Activated T-cell treated with anti-CD3 and anti-CD28 coated beads for 48 hours (primary cell): ENCODE results near the gene RNF40.
"Not testable (repeated sequence)": the region's sequence is repeated elsewhere in the genome, so short reads cannot be mapped to it uniquely, and the experiment has no call there.

Source experiments
- DNase-seq: peaks from one replicate; pipeline ENCODE4 v3.0.0-alpha.2; 2020; ENCODE audit warnings: low read depth

RNF40 gene

GRCh38 chr16:30782486-30783279 is 20.6 kb downstream of the RNF40 start:
- no peak for DNase-seq

- DNase-seq, result no peak
Observed at GRCh38 chr16:30783280-30784109, 21.4 kb downstream of the RNF40 start.

DNA sequence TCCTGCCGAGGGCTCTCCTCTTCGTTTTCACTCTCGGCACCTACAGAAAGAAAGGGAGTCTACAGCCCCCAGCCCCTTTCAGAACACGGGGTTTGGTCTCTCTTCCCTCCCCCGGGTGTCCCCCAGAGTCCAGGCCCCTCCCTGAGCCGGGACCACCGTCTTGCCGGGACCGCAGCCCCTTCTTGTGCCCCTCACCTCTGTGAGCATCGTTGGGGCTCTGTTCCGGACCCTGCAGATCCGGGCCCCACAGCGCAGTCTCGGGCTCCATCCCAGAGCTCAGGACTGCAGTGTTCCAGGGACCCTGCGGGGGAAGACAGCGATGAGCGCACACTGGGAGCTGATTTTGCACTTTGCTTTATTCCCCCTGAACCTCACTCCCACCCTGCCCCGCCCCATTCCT is 22.1 kb downstream of the RNF40 start:
- DNase-seq, result no peak

GRCh38 chr16:30785126-30786106 is 23.3 kb downstream of the RNF40 start:
- DNase-seq, result no peak

DNA sequence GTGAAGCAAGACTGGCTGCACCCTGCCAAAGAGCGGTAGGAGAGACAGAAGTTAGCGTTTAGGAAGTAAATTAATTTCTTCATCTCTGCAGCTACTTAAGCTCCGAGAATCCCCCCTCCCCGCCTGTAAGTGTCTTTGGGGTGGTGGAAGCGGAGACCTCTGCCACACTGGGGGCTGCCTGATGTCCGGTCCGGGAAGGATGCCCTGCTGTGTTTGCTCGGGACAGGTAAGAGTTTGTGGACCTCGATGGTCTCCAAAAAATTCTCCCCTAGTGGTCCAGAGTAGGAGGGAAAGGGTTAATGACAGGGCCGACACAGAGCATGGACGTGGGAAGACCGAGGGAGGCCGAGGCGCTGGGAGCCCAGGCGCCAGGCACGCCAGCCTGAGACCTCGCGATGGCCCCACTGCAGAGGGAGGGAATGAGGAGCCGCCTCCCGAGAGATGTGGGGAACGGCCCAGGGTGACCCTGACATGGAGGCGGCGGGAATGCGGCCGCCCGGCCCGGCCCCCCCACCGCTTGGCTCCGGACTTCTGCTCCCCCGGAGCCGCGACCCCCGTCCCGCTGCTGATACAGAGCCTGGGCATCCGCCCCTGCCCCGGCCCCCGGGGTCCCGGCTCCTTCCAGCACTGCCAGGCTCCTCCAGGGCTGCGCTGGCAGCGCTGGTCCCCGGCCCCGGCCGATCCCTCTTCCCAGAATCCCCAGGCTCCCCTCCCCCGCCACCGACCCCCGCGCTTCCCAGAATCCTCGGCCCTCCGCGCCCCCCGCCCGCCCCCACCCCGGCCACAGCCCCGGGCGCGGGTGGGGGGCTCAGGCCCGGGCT is 24.2 kb downstream of the RNF40 start:
- no peak for DNase-seq

DNA sequence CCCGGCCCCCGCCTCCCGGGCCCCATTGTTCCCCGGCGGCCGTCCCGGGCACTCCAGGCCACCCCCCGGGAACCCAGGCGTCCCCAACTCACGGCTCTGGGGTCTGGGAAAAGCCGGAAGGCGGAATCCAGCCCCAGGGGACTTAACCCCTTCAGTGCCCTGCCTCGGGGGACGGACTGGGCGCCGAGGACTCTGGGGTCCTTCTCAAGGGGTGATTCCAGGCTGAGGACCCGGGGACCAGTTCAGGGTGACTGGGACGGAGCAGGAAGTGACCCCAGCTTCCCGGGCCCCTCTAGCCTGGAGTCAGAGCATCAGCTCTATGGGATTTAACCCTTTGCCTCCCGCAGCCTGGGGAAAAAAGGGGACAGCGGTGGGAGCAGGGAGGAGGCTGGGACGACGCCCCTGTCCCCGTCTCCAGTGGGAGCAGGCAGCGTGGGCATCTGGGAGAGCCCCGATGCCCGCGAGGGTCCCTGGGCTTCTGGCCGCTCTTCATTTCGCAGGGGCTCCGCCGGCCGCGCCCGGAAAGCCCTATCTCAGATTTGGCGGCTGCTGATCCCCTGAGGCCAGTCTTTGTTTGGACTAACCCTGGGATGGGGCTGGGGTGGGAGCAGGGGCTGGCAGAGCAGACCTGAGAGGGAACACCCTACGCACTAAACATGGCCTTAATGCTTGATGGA is 25.0 kb downstream of the RNF40 start, which contains the start of gene ZNF629:
ZNF629 (minus strand) TSS at position 270 of the 677 bp plus-strand sequence. CDS start 2,723 bp downstream, outside the sequence.
- DNase-seq, result no peak

DNA sequence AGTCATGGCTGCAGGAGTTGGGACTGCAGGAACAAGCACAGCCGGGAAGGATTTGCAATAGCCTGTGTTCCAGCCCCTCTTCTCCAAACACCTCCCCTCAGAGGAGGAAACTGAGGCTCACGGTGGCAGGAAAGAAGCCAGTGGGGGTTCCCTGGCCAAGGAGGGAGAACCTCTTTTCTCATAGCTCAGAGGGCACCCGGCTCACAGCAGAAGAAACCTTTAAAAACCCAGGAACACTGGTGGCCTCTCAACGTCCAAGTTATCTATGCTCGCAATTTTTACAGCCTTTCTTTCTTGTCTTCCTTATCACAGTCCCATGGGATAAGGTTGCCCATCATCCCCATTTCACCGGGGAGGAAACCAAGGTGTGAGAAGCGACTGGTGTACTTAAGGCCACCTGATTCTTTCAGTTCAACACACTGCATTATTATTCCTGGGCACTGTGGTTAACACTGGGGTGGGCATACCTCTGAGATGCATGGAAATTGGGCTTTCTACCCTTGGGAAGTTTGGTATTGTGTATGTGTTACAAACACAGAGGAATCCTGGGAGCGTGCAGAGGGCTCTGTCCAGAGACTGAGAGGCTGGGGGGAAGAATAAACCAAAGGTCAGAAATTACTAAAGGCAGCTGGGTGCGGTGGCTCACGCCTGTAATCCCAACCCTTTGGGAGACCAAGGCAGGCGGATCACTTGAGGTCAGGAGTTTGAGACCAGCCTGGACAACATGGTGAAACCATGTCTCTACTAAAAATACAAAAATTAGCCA is 25.7 kb downstream of the RNF40 start:
- no peak for DNase-seq

GRCh38 chr16:30793508-30794069 is 31.5 kb downstream of the RNF40 start:
- no peak for DNase-seq

DNA sequence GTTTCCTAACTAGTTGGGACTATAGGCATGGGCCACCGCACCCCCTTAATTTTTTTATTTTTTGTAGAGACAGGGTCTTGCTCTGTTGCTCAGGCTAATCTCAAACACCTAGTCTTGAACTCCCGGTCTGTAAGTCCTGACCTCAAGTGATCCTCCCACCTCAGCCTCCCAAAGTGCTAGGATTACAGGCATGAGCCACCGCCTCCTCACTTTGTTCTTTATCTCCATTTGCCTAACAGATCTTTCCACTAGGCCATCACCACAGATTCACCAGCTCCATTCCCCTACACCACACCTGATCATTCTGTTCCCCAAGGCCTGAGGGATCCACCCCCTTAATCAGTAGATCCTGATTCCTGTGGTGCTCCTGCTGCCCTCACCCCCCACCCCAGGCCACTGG is 32.5 kb downstream of the RNF40 start:
- DNase-seq, result no peak

GRCh38 chr16:30797670-30798309 is 35.7 kb downstream of the RNF40 start:
- no peak for DNase-seq

- no peak for DNase-seq
Observed at GRCh38 chr16:30802936-30803335, 40.8 kb downstream of the RNF40 start.

- no peak for DNase-seq
Observed at GRCh38 chr16:30805056-30805369, 42.9 kb downstream of the RNF40 start.

DNA sequence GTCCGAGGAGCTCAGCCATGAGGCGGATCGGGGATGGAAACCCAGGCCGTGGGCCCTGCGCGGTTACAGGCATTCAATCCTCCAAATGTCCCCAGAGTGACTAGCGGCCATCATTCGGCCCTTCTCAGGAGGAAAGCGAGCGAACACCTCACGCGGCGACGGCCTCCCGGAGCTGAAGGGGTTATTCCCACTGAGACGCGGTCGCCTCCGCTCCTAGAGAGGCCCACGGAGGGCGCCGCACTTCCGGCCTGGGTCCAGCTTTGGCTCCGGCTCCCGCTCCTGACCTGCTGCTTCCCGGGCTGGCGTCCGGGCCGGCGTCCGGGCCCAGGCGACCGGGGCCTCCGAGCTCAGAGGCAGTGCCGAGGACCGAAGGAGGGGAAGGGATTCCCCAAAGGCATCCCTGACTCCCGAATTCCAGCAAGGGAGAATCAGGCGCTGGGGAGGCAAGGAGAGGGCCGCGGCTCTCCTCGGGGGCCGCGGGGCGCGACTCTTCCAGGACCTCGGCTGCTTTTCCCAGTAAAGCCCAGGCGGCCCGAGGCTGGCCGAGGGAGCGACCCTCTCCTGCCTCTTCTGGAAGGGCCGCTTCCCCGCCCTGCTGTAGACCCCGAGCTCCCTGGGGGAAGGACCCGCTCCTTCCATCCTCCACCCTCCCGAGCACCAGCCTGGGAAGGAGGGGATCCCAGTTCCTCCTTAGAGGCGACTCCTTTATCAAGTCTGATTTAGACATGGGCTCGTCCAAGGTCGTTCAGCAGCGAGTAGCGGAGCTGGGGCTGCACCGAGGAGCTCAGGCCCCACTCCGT is 43.4 kb downstream of the RNF40 start:
- peak; percentile 48 for DNase-seq

DNA sequence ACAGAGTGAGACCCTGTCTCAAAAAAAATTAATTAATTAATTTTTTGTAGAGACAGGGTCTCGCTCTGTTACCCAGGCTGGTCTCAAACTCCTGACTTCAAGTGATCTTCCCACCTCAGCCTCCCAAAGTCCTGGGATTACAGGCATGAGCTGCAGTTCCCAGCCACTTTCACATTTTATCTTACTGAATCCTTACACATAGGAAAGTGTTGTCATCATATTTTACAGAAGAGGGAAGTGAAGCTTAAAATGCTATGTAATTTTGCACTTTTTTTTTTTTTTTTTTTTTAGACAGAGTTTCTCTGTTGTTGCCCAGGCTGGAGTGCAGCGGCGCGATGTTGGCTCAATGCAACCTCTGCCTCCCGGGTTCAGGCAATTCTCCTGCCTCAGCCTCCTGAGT is 46.0 kb downstream of the RNF40 start:
- no peak for DNase-seq

DNA sequence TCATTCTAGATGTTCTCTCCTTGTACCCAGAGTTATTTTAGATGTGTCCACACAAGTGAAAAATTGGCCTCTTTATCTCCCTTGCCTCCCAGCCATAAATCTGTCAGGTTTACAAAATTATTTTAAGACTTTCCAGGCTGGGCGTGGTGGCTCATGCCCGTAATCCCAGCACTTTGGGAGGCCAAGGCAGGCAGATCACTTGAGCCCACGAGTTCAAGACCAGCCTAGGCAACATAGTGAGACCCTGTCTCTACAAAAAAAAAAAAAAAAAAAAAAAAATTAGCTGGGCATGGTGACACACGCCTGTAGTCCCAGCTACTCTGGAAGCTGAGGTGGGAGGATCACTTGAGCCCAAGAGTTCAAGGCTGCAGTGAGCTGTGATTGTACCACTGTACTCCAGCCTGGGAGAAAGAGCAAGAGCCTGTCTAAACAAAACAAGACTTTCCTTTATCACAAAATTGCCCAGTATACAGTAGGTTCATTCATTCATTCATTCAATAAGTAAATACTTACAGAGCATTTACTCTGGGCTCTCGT is 46.8 kb downstream of the RNF40 start:
- DNase-seq, result not testable (repeated sequence)

GRCh38 chr16:30809675-30810074 is 47.6 kb downstream of the RNF40 start:
- DNase-seq, result not testable (repeated sequence)

GRCh38 chr16:30813821-30814189 is 51.7 kb downstream of the RNF40 start:
- no peak for DNase-seq

- DNase-seq, result no peak
Observed at GRCh38 chr16:30816769-30817168, 54.6 kb downstream of the RNF40 start.
